ENCODE data around the gene RNF187.

DNA sequence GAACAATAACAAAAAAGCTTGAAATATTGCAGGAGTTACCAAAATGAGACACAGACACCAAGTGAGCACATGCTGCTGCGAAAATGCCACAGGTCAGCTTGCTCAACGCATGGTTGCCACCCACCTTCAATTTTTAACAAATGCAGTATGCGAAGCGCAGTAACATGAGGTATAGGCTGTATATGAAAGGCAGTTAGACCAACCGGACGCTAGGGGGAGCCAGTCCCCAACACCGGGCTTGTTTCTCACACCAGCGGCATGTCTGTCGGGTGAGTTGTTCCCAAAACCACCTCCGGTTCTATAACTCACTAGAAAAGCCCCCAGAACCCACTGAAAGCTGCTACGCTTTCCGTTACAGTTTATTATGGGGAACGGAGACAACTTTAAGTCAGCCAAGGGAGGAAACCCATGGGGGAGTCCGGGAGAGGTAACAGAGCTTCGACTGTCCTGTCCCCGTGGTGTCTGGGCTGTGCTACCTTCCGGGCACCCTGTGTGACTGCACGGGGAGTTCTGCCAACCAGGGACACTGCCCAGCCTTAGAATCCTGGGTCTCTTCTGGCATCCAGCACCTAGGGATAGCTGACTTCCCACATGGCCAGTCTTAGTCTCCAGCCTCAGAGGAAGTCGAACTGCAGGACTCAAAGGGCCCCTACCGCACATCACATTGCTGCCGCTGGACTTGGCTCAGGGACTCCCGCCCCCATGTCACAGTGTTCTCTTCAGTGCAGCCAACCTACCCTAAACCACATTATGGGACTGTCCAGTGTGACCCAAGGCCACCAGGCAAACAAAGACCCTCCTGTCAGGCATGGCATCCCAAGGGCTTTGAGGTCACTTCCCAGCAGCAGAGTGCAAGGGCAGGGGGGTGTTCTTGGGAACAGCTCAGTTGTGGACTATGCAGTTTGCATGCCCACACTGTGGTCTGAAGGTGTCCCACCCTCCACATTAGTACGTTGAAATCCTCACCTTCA, 14.0 kb downstream of the RNF187 start:
- no peak for TF ChIP-seq JUNB (IDR thresholded peaks at IDR 0.05)
- peak; percentile 88 for TF ChIP-seq CTCF (IDR thresholded peaks at IDR 0.05)
- TF ChIP-seq USF2 (IDR thresholded peaks at IDR 0.05) = no peak
- TF ChIP-seq ZFP36 (IDR thresholded peaks at IDR 0.05; ENCODE audit: borderline replicate concordance, partially characterized antibody) = no peak

Data from A549 (cell line).